WTC11 (cell line): ENCODE data around the gene TOX4.

Experiments used
- AR ChIP-seq: fragments of 250-450 bp; sonication (Bioruptor Pico); IDR thresholded peaks from 2 replicates; pipeline ENCODE4 v1.9.0; 2021; ENCODE audit warnings: mild to moderate bottlenecking
- ATF3 ChIP-seq: sonication (generic); formaldehyde crosslinking; conservative IDR thresholded peaks from 2 replicates; pipeline ENCODE4 v1.8.1; 2022; ENCODE audit warnings: mild to moderate bottlenecking, missing genetic modification reagents
- CTCF ChIP-seq: fragments of 200-600 bp; IDR thresholded peaks from 2 replicates; pipeline ENCODE4 v1.8.0; 2022; ENCODE audit warnings: antibody characterized with exemption
- ESRRA ChIP-seq: sonication (generic); formaldehyde crosslinking; IDR thresholded peaks from 2 replicates; pipeline ENCODE4 v1.8.1; 2022; ENCODE audit warnings: mild to moderate bottlenecking, missing genetic modification reagents, borderline replicate concordance
- FOXJ3 ChIP-seq: sonication (generic); formaldehyde crosslinking; IDR thresholded peaks from 2 replicates; pipeline ENCODE4 v1.9.0; 2021; ENCODE audit warnings: missing genetic modification reagents, mild to moderate bottlenecking, borderline replicate concordance
- FOXP1 ChIP-seq: sonication (generic); formaldehyde crosslinking; IDR thresholded peaks from 2 replicates; pipeline ENCODE4 v1.8.0; 2022; ENCODE audit warnings: missing genetic modification reagents, mild to moderate bottlenecking, moderate library complexity, borderline replicate concordance
- MYBL2 ChIP-seq: sonication (generic); formaldehyde crosslinking; IDR thresholded peaks from 2 replicates; pipeline ENCODE4 v1.8.1; 2023; ENCODE audit warnings: mild to moderate bottlenecking, moderate library complexity, missing genetic modification reagents
- USF1 ChIP-seq: sonication (generic); formaldehyde crosslinking; IDR thresholded peaks from 2 replicates; pipeline ENCODE4 v1.8.0; 2022; ENCODE audit warnings: mild to moderate bottlenecking, missing genetic modification reagents
- USF2 ChIP-seq: sonication (generic); formaldehyde crosslinking; IDR thresholded peaks from 2 replicates; pipeline ENCODE4 v1.8.1; 2023; ENCODE audit warnings: mild to moderate bottlenecking, missing genetic modification reagents, moderate library complexity
- ZBTB43 ChIP-seq: sonication (generic); formaldehyde crosslinking; IDR thresholded peaks from 2 replicates; pipeline ENCODE4 v1.8.1; 2023; ENCODE audit warnings: mild to moderate bottlenecking, missing genetic modification reagents

GRCh38 chr14:21440859-21441258, 36.1 kb upstream of the TOX4 start:
- TF ChIP-seq ZBTB43 (CRISPR knock-in tag) (no peak), MYBL2 (no peak), FOXJ3 (CRISPR knock-in tag) (no peak), CTCF (no peak), USF2 (CRISPR knock-in tag) (no peak), ATF3 (no peak), FOXP1 (CRISPR knock-in tag) (no peak), AR (CRISPR knock-in tag) (no peak), USF1 (CRISPR knock-in tag) (no peak), ESRRA (CRISPR knock-in tag) (no peak)
